Measurements from ENCODE around the gene TLE2. TPM values are rescaled to one million over a fixed set of nuclear protein-coding genes. Genes with fewer than 3 reads are reported as not detected.

The TLE2 gene
- total RNA-seq, 1 experiment from 2014 or later, result 6.2 TPM

DNA sequence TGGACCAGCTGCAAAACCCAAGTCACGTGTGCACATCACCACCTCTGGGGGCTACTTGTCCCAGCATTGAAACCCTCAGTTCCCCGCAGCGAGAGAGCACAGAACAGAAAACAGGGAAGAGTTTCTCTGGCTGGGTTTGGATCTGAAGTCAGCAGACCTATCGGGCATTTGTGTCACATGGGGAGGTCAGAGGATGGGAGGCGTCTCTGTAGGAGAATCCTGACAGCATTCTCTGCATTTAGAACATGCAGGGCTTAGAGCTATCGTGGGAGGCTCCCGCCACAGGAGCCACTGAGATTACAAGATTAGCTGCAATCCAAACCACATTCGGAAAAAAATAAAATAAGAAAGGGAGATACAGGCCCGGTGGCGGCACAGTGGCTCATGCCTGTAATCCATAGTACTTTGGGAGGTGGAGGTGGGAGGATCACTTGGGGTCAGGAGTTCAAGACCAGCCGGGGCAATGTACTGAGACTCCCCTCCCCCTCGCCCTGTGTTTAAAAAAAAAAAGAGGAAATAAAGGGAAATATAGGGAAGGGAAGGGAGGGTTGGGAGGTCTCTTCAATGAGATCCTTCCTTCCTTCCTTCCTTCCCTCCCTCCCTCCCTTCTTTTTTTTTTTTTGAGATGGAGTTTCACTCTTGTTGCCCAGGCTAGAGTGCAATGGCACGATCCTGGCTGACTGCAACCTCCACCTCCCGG lies 54.6 kb downstream of the TLE2 start:
- no peak for ATAC-seq
- Histone ChIP-seq H3K9me3 (ENCODE audit: control insufficient read depth, insufficient read depth, low read depth, low read length) (no peaks in the 10 kb centered on the region), H3K27me3 (ENCODE audit: control insufficient read depth, insufficient read depth, low read length) (no peaks in the 10 kb centered on the region), H3K4me1 (ENCODE audit: control insufficient read depth, insufficient read depth, low read length) (peaks cover 12% of the 10 kb centered on the region), H3K36me3 (ENCODE audit: control insufficient read depth, insufficient read depth, low read length) (no peaks in the 10 kb centered on the region), H3K4me3 (ENCODE audit: low read depth in 2 of 2, low read length in 2 of 2) (no peak overlapping the region), H3K27ac (ENCODE audit: low read length) (no peak overlapping the region)
- DNase-seq (ENCODE audit: low read depth, low spot score), result no peak
- CTCF ChIA-PET, result interaction anchor here (0.6 kb wide), 1 partner anchor 161 kb away, joined by 7 read pairs; no protein-coding TSS in a partner anchor
- in situ Hi-C loops (cut with HindIII; ENCODE audit: low pct_unique_long_range_greater_than_20kb, low sequenced_read_pairs), result no loop called here
- POLR2A ChIA-PET, result no interaction called here
- TF ChIP-seq, protein P1, sequence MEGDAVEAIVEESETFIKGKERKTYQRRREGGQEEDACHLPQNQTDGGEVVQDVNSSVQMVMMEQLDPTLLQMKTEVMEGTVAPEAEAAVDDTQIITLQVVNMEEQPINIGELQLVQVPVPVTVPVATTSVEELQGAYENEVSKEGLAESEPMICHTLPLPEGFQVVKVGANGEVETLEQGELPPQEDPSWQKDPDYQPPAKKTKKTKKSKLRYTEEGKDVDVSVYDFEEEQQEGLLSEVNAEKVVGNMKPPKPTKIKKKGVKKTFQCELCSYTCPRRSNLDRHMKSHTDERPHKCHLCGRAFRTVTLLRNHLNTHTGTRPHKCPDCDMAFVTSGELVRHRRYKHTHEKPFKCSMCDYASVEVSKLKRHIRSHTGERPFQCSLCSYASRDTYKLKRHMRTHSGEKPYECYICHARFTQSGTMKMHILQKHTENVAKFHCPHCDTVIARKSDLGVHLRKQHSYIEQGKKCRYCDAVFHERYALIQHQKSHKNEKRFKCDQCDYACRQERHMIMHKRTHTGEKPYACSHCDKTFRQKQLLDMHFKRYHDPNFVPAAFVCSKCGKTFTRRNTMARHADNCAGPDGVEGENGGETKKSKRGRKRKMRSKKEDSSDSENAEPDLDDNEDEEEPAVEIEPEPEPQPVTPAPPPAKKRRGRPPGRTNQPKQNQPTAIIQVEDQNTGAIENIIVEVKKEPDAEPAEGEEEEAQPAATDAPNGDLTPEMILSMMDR (IDR thresholded peaks at IDR 0.05), result no peak
- TF ChIP-seq POLR2AphosphoS5 (IDR thresholded peaks at IDR 0.05; ENCODE audit: low read depth, low read length) (no peak), SIN3A (IDR thresholded peaks at IDR 0.05; ENCODE audit: borderline replicate concordance, insufficient read depth, low read depth, low read length) (no peak), TCF7L2 (IDR thresholded peaks at IDR 0.05; ENCODE audit: low read depth, low read length) (no peak), REST (IDR thresholded peaks at IDR 0.05; ENCODE audit: insufficient read depth in 1 of 2, low read depth in 2 of 2, low read length in 1 of 2) (no peak)
- no TSS peak for BruUV-seq (replicated peaks)
- intact Hi-C loops (cut with micrococcal nuclease; ENCODE audit: unreplicated experiment), result no loop called here

GRCh38 chr19:2973229-2973628 lies 55.9 kb downstream of the TLE2 start:
- H3K4me1 ChIP-seq (ENCODE audit: control insufficient read depth, insufficient read depth, low read length), result peaks cover 12% of the 10 kb centered on the region
- no peaks in the 10 kb centered on the region for H3K36me3 ChIP-seq (ENCODE audit: control insufficient read depth, insufficient read depth, low read length)
- in situ Hi-C loops (cut with HindIII; ENCODE audit: low pct_unique_long_range_greater_than_20kb, low sequenced_read_pairs), result no loop called here
- DNase-seq (ENCODE audit: low read depth, low spot score) (no peak), ATAC-seq (no peak)
- no peaks in the 10 kb centered on the region for H3K27me3 ChIP-seq (ENCODE audit: control insufficient read depth, insufficient read depth, low read length)
- H3K9me3 ChIP-seq (ENCODE audit: control insufficient read depth, insufficient read depth, low read depth, low read length), result no peaks in the 10 kb centered on the region
- no peak overlapping the region for H3K27ac ChIP-seq (ENCODE audit: low read length)
- intact Hi-C loops (cut with micrococcal nuclease; ENCODE audit: unreplicated experiment), result no loop called here
- ChIA-PET POLR2A (no interaction called here), CTCF (no interaction called here)
- H3K4me3 ChIP-seq (ENCODE audit: low read depth in 2 of 2, low read length in 2 of 2), result no peak overlapping the region
- TF ChIP-seq TCF7L2 (IDR thresholded peaks at IDR 0.05; ENCODE audit: low read depth, low read length) (no peak), SIN3A (IDR thresholded peaks at IDR 0.05; ENCODE audit: borderline replicate concordance, insufficient read depth, low read depth, low read length) (no peak), REST (IDR thresholded peaks at IDR 0.05; ENCODE audit: insufficient read depth in 1 of 2, low read depth in 2 of 2, low read length in 1 of 2) (no peak), POLR2AphosphoS5 (IDR thresholded peaks at IDR 0.05; ENCODE audit: low read depth, low read length) (no peak)
- TF ChIP-seq, protein P1 (IDR thresholded peaks at IDR 0.05), result no peak
- BruUV-seq (replicated peaks), result no TSS peak

Measured in Panc1 (cell line).